ENCODE measurements around the gene HINT2.

Gene HINT2

DNA sequence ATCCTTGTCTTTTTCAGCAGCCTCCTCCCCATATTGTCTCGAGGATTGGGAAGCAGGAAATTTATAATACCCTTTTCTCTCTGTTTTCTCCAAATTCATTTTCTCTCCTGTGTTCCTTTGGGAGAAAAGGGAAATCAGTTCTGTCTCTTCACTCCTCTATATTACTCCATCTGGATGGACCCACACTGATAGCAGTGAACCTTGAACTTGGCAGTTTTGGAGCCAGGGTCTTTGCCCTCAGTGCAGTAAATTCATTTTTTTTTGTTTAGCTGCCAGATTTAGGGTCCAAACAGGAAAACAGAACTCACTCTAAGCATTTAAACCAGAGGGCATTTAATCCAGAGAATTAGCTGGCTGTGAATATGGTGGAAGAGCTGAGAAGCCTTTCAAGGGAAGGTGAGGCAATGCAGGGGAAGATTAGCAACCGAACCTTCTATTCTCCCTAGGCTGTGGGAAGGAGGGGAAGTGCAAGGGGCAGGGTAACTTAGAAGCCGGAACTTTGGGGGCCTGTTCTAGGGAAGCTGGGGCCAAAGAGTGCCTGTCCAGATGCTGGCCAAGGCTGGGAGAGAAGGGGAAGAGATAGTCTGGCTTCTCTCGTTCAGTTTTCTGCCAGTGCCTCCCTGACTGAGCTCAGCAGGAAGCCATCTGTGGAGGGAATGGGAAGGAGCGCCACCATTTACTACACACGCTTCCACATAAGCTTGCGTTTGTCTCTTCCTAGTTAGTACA is 39.8 kb downstream of the HINT2 start:
- no peak for DNase-seq

DNA sequence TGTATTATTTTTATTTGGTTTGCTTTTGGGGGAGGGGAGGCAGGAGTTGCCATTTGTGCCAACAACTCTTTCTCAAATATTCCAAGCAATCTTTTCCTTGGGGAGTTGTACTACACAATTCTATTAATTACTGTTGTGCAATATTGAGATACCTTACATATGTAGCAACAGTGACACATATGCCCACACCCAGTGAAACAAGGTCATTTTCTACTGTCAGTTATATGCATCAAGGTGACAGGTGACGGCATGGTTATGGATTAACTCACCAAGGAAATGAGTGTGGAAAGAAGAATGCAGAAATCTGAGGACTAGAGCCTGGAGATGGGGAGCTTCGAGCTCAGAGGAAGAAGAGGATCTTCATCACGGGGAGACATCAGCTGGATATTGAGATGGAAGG is 42.9 kb downstream of the HINT2 start:
- no peak for DNase-seq

DNA sequence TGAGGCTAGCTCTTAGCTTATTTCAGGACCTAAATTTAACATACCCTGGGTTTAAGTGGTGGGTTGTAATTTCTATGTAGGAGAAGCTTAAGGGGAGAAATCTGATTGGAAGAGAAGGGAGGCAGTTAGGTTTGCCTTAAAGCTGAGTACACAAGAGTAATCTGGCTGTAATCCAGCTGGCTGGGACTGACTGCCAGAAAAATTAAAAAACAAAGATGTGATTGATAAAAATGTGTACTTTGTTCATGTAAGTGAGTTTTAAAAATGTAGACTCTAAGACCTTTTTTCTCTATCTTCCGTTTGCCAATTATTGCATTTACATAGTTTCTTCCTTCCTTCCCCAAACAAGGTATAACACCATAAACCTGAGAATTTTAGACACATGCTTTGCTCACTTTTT is 43.3 kb downstream of the HINT2 start:
- no peak for DNase-seq

DNA sequence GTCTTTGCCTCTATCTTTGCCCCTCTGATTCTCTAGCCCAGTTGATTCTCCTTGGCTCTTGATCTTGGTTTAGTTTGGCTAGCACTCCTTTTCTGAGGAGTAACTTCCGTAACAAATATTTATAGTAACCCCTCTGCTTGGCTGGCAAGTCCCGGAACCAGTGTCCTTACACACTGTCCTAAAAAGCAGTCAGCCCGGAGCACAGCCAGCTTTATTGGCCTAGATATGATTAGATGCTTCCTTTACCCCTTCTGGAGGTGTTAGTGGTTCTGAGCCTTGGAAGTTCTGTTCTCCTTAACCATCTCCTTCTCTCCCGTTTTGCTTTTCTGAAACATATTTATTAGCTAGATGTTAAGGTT is 43.8 kb downstream of the HINT2 start:
- no peak for DNase-seq

DNA sequence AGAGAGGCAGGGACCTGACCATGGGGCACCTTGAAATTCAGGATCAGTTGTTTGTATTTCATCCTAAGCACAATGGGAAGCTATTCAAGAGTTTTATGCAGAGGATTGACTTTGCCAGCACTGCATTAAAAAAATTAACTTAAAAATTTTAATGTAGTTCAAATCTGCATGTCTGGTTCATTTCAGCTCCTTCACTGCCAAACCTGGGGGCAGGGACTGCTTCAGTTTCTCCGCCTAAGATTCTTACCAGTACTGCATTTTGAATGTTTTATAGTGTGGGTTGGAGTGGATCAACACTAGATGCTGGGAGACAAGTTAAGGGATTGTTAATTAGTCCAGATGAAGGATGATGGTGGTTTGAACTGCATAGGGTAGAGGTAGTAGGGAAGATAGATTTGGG is 45.1 kb downstream of the HINT2 start:
- no peak for DNase-seq

DNA sequence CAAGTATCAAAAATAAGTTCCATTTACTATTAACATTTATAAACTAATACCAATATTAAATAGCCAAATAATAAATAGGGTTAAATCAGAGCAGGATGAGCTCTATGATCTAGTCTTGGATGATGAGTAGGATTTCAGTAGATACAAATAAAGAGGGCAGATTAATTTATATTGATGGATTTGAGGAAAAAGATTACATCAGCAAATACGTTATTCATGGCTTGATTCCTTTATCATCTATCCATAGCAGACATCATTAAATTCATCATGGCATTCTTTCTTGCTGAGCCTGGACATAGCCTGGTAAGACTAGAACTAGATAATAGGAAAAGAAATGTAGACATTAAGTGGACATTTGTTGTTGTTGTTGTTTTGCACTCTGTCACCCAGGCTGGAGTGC is 47.4 kb downstream of the HINT2 start:
- no peak for DNase-seq

DNA sequence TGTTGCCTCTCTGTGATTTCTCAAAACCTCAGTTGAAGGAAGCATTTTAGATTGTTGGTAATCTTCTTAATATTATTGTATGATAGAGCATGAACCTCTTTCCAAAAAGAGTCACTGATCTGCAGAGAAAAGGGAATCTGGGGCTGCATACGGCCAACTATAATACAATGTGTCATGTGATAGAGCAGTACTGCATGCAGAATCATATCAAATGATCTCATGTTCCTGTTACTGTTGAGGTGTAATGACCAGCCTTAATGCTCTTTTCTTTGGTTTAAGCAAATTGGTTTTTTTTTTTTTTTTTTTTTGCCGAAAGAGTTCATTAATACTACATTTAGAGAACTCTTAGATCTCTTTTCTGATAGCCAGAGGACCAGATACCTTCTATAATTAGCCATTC is 47.8 kb downstream of the HINT2 start:
- no peak for DNase-seq

DNA sequence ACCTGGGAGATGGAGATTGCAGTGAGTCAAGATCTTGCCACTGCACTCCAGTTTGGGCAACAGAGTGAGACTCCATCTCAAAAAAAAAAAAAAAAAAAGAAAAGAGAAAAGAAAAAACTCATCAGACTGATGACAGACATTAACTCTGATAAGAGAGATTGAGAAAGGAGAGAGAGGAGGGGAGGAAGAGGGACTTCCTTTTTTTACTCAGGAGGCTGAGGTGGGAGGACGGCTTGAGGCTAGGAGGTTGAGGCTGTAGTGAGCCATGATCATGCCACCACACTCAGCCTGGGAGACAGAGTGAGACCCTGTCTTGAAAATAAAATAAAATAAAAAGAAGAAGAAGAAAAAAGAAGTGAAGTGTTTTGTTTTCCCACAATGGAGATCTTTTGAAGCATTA is 51.0 kb downstream of the HINT2 start:
- DNase-seq = no peak

DNA sequence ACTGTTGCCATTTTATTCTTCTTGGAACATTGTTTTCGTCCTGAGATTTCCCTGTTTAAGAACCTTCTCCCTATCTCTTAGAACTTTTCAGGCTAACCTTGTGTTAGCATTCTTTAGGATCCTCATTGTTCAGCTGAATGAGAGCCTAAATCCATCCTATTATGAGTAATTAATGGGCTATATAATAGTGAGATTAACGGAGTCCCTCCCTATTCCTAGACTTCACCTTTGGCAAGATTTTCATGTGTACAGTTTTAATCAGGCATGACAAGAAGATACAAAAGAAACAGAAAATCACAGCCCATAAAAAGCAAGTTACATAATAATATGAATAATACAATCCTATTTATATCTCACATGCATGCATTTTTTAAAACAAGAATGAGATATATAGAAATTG is 51.7 kb downstream of the HINT2 start:
- no peak for DNase-seq

All from CD4-positive, alpha-beta T cell treated with Interleukin-4 for 4 hours (primary cell).